CD4-positive, alpha-beta T cell treated with Interleukin-4 for 4 hours (primary cell): ENCODE measurements around the gene PKD1L1.
"Not testable (repeated sequence)": the region's sequence is repeated elsewhere in the genome, so short reads cannot be mapped to it uniquely, and the experiment has no call there.

Source experiments
- DNase-seq: peaks from one replicate; pipeline ENCODE4 v3.0.0-alpha.2; 2020

Gene PKD1L1

DNA sequence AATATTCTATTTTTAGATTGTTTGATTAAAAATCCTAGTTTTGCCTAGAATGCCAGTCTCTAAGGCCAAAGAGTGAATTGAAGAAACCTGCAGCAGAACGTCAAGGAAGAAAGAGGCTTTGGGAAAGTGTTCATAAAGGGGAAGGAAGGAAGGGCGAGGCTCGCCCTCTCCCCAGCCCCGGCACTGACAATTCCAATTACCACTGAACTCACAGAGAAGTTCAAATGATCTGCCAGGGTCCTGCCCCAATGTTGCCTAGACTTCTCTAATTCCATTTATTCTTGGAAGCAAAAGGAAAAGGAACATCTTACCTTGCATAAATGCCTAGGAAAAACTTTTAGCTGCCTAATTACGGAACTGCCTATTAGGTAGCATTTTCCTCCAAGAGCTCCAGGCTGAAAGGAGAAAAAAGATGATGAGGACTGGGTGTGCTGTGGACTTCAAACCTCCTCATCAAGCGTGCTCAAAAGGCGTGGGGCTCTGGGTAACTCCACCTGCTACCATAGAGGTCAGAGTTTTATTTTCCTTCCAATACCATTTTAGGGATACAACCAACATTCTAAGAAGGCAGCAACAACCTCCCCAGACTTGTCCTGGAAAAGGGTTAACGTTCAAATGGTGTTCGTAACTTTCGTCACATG lies 134.5 kb downstream of the PKD1L1 start:
- no peak for DNase-seq

DNA sequence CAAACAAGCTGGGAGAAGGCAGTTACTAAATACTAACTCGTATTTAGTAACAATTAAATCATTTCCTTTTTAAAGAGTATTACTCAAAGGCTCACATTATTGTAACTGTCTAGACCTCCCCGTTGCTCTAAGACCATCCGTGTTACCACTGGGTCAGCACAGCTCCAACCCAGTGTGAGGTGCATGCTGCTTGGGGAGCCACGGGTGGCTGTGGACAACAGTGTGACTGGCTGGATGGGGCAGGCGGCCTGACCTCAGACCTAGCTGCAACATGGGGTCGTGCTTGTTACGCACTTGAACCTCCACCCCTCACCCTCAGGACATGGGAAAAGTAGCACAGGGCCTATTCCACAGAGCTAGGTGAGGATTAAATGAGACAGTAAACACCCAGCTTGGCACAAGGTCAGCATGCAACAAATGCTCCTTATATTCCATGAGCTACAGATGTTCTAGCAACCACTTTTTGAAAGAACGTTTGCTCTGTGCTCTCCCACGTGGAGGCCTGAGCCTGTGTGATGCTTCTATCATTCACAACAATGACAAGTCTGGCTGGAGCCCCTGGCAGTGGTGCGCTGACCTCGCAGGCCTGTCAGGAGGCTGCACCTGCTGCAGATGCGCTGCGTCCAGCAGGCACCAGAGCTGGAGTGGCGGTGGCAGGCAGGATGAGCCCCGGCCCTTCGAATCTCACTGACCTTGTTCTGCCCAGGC lies 135.7 kb downstream of the PKD1L1 start:
- no peak for DNase-seq

DNA sequence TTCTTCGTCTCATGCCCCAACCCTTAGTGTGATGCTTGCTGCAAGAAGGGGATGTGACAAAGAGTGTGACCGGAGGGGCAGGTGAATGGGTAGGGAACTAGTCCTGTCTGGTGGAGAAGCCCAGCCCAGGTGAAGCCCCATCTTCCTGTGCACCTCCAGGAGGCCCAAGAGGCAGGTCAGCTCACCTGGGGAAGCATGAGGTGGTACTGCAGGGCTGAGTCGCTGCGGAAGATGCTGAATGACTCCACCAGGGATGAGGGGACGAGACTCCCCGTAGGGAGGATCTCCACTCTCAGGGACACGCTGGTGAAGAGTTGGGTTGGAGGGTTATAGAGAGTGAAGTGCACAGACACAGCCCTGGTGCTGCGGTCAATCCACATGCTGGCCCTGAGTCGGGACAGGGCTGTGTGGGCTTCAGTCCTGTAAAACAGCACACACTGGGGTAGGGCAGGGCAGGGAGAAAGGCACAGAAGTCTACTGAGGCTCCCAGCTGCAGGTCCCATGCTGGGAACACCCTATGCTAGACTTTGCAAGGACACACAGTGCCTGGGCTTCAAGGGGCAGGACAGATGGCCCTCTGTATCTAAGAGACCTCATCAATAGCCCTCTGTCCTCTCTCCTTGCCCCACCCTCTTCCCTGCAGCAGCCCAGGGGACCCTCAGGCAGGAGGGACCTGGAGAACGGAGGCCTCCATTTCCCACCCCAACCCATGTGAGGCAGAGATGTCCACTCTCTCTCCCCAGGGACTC lies 136.5 kb downstream of the PKD1L1 start:
- DNase-seq, result no peak

GRCh38 chr7:47809387-47809786 lies 138.9 kb downstream of the PKD1L1 start:
- DNase-seq, result no peak

DNA sequence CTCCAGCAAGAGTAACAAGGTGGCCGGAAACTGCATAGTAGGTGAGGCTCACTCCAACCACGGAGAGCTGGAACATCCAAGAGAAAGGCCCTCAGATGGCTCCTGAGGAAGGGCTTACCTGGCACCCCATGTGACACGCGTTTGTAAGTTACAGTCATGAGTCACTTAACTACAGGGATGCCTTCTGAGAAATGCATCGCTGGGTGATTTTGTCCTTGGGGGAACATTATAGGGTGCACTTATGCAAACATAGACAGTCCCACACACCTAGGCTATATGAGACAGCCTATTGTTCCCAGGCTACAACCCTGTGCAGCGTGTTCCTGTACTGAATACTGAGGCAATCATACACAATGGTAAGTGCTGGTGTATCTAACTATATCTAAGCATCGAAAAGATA lies 139.9 kb downstream of the PKD1L1 start:
- DNase-seq, result no peak

DNA sequence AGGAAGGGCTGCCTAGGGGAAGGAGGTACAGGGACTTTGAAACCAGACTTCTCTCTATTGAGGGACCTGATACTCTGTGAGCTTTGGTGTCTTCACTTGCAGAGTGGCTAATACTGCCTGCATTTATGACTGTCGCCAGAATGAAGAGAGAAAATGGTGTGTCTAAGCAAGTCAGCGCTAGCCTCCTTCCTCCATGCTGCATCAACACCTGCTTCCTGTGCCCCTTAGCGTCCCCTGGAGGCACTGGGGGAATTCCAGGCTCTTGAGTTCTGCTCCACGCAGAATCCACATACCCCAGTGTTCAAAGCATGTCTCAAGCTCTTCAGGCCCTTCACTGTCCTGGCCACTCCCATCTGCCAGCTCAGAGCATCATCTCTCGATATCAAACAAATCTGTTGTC lies 140.5 kb downstream of the PKD1L1 start:
- no peak for DNase-seq

- no peak for DNase-seq
Observed at GRCh38 chr7:47807126-47807525, 141.1 kb downstream of the PKD1L1 start.

- no peak for DNase-seq
Observed at GRCh38 chr7:47806701-47807103, 141.6 kb downstream of the PKD1L1 start.

DNA sequence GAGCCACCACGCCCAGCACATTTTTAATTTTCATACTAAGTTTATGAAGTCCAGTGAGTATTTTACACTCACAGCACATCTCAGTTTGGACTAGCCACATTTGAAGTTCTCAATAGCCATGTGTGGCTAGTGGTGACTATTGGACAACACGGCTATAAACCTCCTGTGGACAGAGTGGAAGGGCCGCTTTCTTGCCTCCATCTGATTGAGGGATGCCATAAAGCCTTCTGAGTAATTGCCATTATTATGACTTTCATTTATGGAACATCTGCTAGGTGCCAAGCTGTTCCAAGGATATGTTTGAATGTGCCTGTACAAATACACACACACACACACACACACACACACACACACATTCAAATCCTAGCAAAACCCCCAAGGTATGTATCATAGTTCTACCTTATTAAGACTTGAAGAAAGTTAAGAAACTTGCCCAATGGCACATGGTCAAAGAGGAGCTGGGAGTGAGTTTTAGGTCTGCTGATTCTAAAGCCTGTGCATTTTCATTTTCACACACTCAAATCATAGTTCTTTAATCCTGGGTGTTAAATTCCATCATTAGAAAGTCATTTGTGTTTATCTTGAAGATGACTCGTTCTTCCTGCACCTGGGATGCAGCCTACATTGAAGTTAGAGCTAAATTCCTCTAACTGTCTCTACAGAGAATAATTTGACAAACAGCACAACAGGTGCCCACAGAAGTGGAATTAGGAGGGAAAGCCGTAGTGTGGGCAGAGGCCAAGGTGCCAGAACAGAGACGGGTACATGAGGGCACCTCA lies 143.3 kb downstream of the PKD1L1 start:
- no peak for DNase-seq

DNA sequence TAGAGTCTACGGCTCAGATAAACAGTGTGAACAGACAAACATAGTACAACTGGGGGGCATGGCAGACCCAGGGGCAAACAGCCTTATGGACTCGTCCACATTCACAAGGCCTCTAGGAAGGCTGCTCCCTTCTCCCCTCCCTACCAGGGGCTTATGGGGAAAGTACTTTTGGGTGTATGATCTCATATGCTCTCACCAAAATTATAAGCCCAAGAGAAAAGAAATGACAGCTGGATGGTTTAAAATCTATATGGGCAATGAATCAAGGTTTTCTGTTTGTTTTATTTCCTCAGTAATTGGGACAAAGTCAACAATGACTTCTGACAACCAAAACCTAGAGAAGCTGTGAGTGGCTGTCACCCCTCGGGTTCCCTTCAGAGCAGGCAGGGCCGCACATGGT lies 144.4 kb downstream of the PKD1L1 start:
- DNase-seq, result no peak

GRCh38 chr7:47803025-47803424 lies 145.2 kb downstream of the PKD1L1 start:
- no peak for DNase-seq

DNA sequence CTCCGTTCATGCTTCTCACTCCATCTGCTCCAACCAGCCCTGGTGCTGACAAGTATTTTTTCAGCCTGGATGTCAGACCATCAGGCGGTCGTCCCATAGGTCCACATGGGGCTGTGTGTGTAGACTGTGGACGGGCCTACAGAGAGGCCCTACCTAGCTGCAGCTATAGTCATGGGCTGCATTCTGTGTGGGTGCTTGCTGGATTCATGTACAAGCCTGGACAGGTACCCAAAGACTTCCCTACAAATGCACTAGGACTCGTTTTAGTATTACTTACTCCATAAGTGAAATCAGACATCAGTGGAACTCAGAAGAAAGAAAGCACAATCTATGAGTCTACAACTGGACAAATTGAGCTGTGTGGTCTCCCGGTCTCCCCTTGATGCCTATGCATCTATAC lies 146.8 kb downstream of the PKD1L1 start:
- DNase-seq, result no peak

- no peak for DNase-seq
Observed at GRCh38 chr7:47799524-47799923, 148.7 kb downstream of the PKD1L1 start.

DNA sequence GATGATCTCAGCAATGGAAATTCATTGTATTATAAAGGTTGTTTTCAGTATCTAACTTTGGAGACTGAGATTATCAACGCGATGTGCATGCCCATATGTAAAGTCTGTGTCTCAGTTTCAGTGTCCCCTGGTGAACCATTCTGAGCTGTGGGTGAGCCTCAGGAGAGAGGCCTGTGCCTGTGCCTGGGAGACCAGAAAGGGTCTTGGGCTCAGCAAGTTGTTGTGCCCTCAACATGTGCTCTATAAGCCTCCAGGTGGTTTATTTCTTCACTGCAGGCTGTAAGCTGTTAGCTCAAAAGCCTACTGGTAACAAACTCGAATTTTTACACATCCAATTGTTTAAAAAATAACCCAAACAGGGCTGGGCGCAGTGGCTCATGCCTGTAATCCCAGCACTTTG lies 151.9 kb downstream of the PKD1L1 start:
- no peak for DNase-seq

DNA sequence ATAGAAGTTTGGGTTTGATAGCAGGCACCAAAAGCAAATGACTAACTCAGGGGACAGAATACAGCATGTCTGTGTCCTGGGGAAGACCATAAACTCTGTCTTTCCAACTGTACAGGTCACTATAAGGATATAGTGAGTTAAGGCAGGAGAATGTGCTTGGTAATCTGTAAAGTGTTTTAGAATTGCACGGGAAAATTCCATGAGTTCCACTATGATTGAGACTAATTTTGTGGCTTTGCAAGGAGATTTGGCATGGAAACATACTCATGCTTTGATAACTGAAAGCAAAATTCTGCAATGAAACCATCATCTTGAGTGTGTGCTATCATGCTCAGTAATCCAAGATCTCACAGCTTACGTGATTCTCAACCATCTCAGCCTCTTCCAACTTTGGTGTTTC lies 152.6 kb downstream of the PKD1L1 start:
- no peak for DNase-seq

GRCh38 chr7:47795126-47795525 lies 153.1 kb downstream of the PKD1L1 start:
- DNase-seq, result not testable (repeated sequence)

DNA sequence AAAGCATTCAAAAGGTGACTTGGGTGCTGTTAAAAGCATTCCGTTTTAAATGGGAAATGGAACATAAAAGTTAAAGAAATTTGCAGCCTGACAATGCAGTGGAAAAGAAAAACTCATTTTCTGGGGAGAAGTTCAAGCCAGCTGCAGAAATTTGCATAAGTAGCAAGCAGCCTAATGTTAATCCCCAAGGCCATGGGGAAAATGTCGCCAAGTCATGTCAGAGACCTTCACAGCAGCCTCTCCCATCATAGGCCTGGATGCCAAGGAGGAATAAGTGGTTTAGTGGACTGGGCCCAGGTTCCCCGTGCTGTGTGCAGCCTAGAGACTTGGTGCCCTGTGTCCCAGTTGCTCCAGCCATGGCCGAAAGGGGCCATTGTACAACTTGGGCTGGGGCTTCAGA lies 154.2 kb downstream of the PKD1L1 start:
- DNase-seq, result no peak

GRCh38 chr7:47793186-47793585 lies 155.1 kb downstream of the PKD1L1 start:
- not testable (repeated sequence) for DNase-seq

- no peak for DNase-seq
Observed at GRCh38 chr7:47792521-47793121, 155.6 kb downstream of the PKD1L1 start.

GRCh38 chr7:47791682-47792081 lies 156.6 kb downstream of the PKD1L1 start:
- DNase-seq, result no peak

- DNase-seq, result no peak
Observed at GRCh38 chr7:47788083-47788482, 160.2 kb downstream of the PKD1L1 start.

DNA sequence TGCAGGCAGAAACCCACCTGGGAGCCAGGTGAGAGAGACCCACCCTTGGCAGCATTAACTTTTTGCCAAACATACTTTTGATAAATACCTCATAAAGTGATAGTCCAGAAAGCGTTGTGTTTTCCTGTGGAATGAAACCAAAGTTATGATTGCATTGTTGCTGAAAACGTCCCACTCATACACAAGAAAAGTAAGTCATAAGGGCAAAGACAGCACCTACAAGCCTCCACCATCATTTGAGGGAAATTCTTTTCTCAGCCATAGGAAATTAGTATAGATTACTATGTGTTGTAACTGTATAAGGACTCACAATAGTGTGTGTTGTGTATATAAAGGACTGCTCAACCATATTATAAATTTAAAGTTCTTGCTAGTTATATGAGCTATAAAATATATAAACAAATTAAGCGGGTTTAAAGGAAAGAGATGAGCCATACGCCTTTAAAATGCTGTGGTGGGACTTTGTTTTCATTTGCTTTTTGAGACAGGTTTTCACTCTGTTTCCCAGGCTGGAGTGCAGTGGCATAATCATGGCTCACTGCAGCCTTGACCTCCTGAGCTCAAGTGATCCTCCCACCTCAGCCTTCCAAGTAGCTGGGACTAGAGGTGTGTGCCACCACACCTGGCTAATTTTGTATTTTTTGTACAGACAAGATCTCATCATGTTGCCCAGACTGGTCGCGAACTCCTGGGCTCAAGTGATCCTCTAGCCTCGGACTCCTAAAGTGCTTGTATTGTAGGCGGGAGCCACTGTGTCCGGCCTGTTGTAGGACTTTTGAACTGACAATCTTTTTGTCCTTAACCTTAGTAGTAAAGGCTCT lies 160.8 kb downstream of the PKD1L1 start:
- DNase-seq, result no peak
